Measurements from ENCODE around the gene TMEM82.

Gene TMEM82

DNA sequence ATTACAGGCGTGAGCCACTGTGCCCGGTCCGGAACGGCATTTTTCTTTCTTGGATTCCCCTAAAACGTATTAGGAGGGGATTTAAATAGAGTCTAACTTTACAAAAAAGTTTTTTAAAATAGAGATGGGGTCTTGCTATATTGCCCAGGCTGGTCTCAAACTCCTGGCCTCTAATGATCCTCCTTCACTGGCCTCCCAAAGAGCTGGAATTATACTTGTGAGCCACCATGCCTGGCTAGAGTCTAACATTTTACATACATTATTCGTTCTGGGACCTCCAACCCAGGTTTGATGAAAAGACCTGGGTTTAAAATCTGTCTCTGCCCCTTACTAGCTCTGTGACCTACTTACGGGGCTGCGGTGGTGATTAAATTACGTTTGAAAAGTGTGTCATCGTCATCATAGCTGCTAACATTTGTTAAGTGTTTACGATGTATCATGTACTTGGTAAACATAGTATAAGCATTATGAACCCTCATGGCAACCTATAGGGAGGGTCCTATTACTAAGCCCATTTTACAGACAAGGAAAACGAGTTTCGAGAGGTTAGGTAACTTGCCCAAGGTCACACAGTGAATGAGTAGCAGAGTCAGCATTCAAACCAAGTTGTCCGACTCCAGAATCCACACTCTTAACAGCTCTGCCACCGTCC is 33.7 kb upstream of the TMEM82 start:
- no peak overlapping the region for H3K4me3 ChIP-seq (ENCODE audit: severe bottlenecking)
- DNase-seq (ENCODE audit: low spot score): no peak
- ATAC-seq (ENCODE audit: low read depth): no peak

DNA sequence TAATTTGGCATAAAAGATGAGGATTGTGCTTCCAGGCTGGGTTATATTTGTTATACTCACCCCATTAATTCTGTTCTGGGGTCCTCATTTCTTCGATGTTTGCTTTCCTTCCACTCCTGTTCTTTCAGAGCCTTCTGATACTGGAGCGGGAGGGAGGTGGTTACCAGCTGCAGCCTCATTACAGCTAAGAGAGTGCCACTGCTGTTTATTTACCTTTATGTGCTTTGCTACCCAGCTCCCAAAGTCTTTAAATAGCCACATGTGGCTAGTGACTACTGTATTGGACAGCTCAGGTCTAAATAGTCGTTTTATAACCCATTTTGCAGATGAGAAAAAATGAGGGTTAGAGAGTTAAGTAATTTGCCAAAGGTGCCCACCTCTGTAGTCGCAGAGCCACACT is 33.1 kb upstream of the TMEM82 start:
- DNase-seq (ENCODE audit: low spot score) (no peak), ATAC-seq (ENCODE audit: low read depth) (no peak)
- no peak overlapping the region for H3K27ac ChIP-seq (ENCODE audit: poor library complexity, severe bottlenecking)
- H3K4me3 ChIP-seq (ENCODE audit: severe bottlenecking): no peak overlapping the region
- H3K36me3 ChIP-seq (ENCODE audit: low read depth): peaks cover 6% of the 10 kb centered on the region; the same call in 1 of the 2 replicates
- H3K4me1 ChIP-seq (ENCODE audit: insufficient read depth, poor library complexity, severe bottlenecking): no peaks in the 10 kb centered on the region
- TF ChIP-seq, protein P1, sequence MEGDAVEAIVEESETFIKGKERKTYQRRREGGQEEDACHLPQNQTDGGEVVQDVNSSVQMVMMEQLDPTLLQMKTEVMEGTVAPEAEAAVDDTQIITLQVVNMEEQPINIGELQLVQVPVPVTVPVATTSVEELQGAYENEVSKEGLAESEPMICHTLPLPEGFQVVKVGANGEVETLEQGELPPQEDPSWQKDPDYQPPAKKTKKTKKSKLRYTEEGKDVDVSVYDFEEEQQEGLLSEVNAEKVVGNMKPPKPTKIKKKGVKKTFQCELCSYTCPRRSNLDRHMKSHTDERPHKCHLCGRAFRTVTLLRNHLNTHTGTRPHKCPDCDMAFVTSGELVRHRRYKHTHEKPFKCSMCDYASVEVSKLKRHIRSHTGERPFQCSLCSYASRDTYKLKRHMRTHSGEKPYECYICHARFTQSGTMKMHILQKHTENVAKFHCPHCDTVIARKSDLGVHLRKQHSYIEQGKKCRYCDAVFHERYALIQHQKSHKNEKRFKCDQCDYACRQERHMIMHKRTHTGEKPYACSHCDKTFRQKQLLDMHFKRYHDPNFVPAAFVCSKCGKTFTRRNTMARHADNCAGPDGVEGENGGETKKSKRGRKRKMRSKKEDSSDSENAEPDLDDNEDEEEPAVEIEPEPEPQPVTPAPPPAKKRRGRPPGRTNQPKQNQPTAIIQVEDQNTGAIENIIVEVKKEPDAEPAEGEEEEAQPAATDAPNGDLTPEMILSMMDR (IDR thresholded peaks at IDR 0.05; ENCODE audit: poor library complexity, severe bottlenecking): no peak
- H3K27me3 ChIP-seq (ENCODE audit: insufficient read depth, poor library complexity, severe bottlenecking): no peaks in the 10 kb centered on the region
- no peaks in the 10 kb centered on the region for H3K9me3 ChIP-seq (ENCODE audit: severe bottlenecking)

More for the DNA sequence above, 33.7 kb upstream of the TMEM82 start:
- Histone ChIP-seq H3K4me1 (ENCODE audit: insufficient read depth, poor library complexity, severe bottlenecking) (peaks cover under 1% of the 10 kb centered on the region), H3K27me3 (ENCODE audit: insufficient read depth, poor library complexity, severe bottlenecking) (no peaks in the 10 kb centered on the region), H3K36me3 (ENCODE audit: low read depth) (peaks cover 6% of the 10 kb centered on the region; the same call in 1 of the 2 replicates), H3K9me3 (ENCODE audit: severe bottlenecking) (no peaks in the 10 kb centered on the region), H3K27ac (ENCODE audit: poor library complexity, severe bottlenecking) (no peak overlapping the region)
- TF ChIP-seq, protein P1 (IDR thresholded peaks at IDR 0.05; ENCODE audit: poor library complexity, severe bottlenecking): no peak

- H3K27me3 ChIP-seq (ENCODE audit: insufficient read depth, poor library complexity, severe bottlenecking): no peaks in the 10 kb centered on the region
- H3K4me1 ChIP-seq (ENCODE audit: insufficient read depth, poor library complexity, severe bottlenecking): no peaks in the 10 kb centered on the region
- H3K27ac ChIP-seq (ENCODE audit: poor library complexity, severe bottlenecking): no peak overlapping the region
- DNase-seq (ENCODE audit: low spot score): no peak
- H3K9me3 ChIP-seq (ENCODE audit: severe bottlenecking): no peaks in the 10 kb centered on the region
- no peak for ATAC-seq (ENCODE audit: low read depth)
- H3K4me3 ChIP-seq (ENCODE audit: severe bottlenecking): no peak overlapping the region
- TF ChIP-seq, protein P1 (IDR thresholded peaks at IDR 0.05; ENCODE audit: poor library complexity, severe bottlenecking): no peak
- 0 out of 2 replicates have a peak, but pooled peaks cover 10% of the 10 kb centered on the region for H3K36me3 ChIP-seq (ENCODE audit: low read depth)
Measured at GRCh38 chr1:15712168-15712567, 30.1 kb upstream of the TMEM82 start.

DNA sequence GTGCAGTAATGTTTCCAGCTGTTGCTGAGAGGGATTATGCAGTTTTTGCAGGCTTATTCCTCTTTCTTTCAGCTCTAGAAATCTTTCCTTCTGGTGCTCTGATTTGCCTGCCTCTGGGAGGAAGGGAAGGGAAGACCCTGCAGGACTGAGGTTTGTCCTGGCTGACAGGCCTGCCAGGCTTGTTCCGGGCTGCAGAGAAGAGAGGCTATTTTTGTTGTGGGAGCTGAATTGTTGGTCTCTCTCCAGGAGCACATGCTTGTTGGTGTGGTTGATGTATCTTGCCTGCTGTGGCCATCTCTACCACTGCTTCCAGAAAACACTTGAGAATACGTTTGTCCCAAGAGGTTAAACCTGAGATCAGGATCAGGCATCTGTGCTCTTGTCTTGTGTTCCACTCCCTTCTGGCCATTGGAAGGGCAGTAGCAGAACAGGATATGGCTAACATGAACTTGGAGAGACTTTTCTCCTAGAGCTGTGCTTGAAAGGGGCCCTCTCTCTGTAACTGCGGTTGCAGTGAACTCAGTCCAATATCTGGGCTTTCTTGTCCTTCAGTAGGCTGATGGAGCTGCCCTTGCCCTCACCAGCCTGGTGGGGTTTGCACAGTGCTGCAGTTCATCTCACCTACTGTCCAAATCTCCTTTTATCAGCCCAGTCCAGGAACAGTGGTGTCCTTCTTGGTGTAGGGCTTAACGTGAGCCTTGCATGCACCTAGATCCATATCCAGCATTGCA is 27.7 kb upstream of the TMEM82 start:
- Histone ChIP-seq H3K4me3 (ENCODE audit: severe bottlenecking) (no peak overlapping the region), H3K4me1 (ENCODE audit: insufficient read depth, poor library complexity, severe bottlenecking) (no peaks in the 10 kb centered on the region), H3K36me3 (ENCODE audit: low read depth) (peaks cover 17% of the 10 kb centered on the region; the same call in 1 of the 2 replicates), H3K27me3 (ENCODE audit: insufficient read depth, poor library complexity, severe bottlenecking) (no peaks in the 10 kb centered on the region), H3K27ac (ENCODE audit: poor library complexity, severe bottlenecking) (no peak overlapping the region), H3K9me3 (ENCODE audit: severe bottlenecking) (no peaks in the 10 kb centered on the region)
- TF ChIP-seq, protein P1 (IDR thresholded peaks at IDR 0.05; ENCODE audit: poor library complexity, severe bottlenecking): no peak
- no peak for ATAC-seq (ENCODE audit: low read depth)
- DNase-seq (ENCODE audit: low spot score): no peak
